Body of pancreas (tissue), 4 donors: ENCODE data around the gene C8B. TPM values are rescaled to one million over a fixed set of nuclear protein-coding genes. Genes with fewer than 3 reads are reported as not detected.

ENCODE experiments used
- ATAC-seq: fragments of 150-250 bp; one replicate; pipeline ENCODE4 v1.9.1; 2016
- DNase-seq, 4 donors: peaks; one replicate each; pipeline ENCODE4 v3.0.0-alpha.2; 2019
- H3K27ac ChIP-seq, 4 donors: fragments of 200-600 bp; sonication (generic); 1 replicate in 3 of 4; 2 replicates in 1 of 4; pipeline versions ENCODE4 v1.5.1 to v1.6.1; 2016 to 2019; ENCODE audit warnings: mild to moderate bottlenecking in 1 of 4, mixed read lengths in 1 of 4, moderate library complexity in 1 of 4
- H3K27me3 ChIP-seq, 2 donors: fragments of 200-600 bp; sonication (generic); one replicate each; pipeline ENCODE4 v1.6.0; 2016; ENCODE audit warnings: mild to moderate bottlenecking in 1 of 2
- H3K36me3 ChIP-seq, 2 donors: fragments of 200-600 bp; sonication (generic); replicated peaks in 1 of 2; 2 replicates each; pipeline ENCODE4 v1.5.1; 2016; ENCODE audit warnings: low read depth in 2 of 2; ENCODE audit not compliant: insufficient read depth in 1 of 2
- H3K4me1 ChIP-seq: fragments of 200-600 bp; sonication (generic); one replicate; pipeline ENCODE4 v1.6.0; 2016
- H3K4me3 ChIP-seq, 2 donors: fragments of 200-600 bp; sonication (generic); 1 replicate in 1 of 2; 2 replicates in 1 of 2; pipeline ENCODE4 v1.5.1; 2016 to 2019
- H3K9me3 ChIP-seq, 3 donors: fragments of 200-600 bp; sonication (generic); 1 replicate in 2 of 3; 2 replicates in 1 of 3; pipeline ENCODE4 v1.5.1; 2016
- POLR2A ChIP-seq, 3 donors: fragments of 450-650 bp; IDR thresholded peaks; one replicate each; pipeline ENCODE4 v1.6.1; 2016; ENCODE audit warnings: antibody characterized with exemption in 3 of 3, mild to moderate bottlenecking in 2 of 3
- WGBS, 2 donors: methylation state at CpG; one replicate each; pipeline ENCODE4 v1.1.5; 2017; 5-methylcytosine and 5-hydroxymethylcytosine counted together
- intact Hi-C: fragments of 100-400 bp; cut with DNase I; formaldehyde crosslinking; loops from one replicate; pipeline ENCODE4 v1.15.1; 2023
- total RNA-seq, 2 donors: library from RNA; depleted of rRNA; stranded (reverse); fragments of >200 nt; gene quantifications; one replicate each; pipeline ENCODE4 v1.1.0, GENCODE V29; 2016
- TF ChIP-seq, protein P1 (sequence below), 7 experiments: fragments of 450-650 bp in 4 of 7; fragments of 200-600 bp in 3 of 7; sonication (generic) in 3 of 7; IDR thresholded peaks; one replicate each; pipeline ENCODE4 v1.5.1; 2016 to 2019; ENCODE audit warnings: antibody characterized with exemption in 7 of 7

C8B gene
- total RNA-seq, 2 donors from 2014 or later: not detected

DNA sequence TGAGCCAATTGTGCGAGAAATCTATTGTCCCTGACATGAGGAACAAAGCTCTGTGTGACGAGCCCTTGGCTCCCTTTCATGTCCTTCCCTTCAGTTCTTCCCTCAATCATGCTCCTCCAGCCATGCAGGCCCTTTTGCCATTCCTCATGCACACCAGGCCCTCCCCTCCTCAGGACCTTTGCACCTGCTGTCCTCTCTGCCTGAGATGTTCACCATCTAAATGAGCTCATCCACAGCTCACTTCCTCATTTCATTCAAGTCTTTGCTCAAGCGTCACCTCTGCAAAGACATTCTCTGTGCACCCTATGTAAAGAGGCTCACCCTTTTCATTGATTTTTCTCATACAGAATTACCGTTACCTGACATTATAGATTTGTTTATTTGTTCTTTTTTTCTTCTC is 43.7 kb downstream of the C8B start:
- Histone ChIP-seq H3K9me3 (no peaks in the 10 kb centered on the region), H3K36me3 (no peaks in the 10 kb centered on the region), H3K4me3 (no peak overlapping the region), H3K27ac (no peak overlapping the region), H3K27me3 (no peaks in the 10 kb centered on the region), H3K4me1 (peaks cover 21% of the 10 kb centered on the region)
- WGBS, 2 donors: 86 to 88% methylated on average over 4 of the region's 4 CpGs
- ATAC-seq (no peak), DNase-seq (no peak)
- intact Hi-C loops: no loop called here
- TF ChIP-seq POLR2A (IDR thresholded peaks at IDR 0.05): no peak
- TF ChIP-seq, protein P1, sequence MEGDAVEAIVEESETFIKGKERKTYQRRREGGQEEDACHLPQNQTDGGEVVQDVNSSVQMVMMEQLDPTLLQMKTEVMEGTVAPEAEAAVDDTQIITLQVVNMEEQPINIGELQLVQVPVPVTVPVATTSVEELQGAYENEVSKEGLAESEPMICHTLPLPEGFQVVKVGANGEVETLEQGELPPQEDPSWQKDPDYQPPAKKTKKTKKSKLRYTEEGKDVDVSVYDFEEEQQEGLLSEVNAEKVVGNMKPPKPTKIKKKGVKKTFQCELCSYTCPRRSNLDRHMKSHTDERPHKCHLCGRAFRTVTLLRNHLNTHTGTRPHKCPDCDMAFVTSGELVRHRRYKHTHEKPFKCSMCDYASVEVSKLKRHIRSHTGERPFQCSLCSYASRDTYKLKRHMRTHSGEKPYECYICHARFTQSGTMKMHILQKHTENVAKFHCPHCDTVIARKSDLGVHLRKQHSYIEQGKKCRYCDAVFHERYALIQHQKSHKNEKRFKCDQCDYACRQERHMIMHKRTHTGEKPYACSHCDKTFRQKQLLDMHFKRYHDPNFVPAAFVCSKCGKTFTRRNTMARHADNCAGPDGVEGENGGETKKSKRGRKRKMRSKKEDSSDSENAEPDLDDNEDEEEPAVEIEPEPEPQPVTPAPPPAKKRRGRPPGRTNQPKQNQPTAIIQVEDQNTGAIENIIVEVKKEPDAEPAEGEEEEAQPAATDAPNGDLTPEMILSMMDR (IDR thresholded peaks at IDR 0.05): no peak

DNA sequence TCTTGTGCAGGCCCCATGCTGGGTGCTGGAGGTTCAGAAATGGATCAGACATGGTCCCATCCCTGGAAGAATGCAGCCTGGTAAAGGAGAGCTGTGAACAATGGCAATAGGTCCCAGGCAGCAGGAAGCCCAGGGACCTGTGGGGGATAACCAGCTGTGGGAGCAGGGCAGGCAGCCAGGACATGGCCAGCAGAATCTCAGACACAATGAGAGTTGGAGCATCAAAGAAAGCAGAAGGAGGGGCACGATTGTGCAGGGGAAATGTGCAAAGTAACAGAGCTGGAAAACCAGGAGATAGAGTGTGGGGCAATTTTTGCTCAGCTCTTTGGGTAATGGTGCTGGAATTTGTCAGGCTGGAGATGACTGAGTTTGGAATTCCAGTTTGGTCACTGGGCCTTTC is 44.3 kb downstream of the C8B start:
- intact Hi-C loops: no loop called here

DNA sequence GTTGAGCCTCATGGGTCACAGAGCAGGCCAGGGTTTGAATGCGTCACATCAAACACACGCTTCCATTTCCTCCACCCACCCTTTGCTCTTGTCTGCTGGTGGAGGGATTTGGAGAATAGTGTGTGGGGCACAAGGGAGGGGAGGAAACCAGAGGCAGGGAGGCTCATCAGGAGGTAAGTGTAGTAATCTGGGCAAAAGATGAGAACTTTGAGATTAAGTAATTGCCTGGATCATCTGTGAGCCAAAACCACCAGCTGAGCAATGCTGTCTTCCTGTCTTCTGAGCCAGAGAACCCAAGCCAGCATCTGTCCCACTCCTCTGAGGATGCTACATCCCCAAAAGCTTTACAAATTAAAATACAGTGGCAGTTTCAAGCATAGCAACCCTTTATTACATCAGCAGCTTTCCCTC is 45.2 kb downstream of the C8B start:
- DNase-seq: peak in 1 of 4 donors; percentile 10
- WGBS, 2 donors: 92 to 100% methylated on average over 2 of the region's 2 CpGs
- intact Hi-C loops: no loop called here
- no peak overlapping the region for H3K27ac ChIP-seq
- H3K4me3 ChIP-seq: no peak overlapping the region
- H3K36me3 ChIP-seq: no peaks in the 10 kb centered on the region
- peaks cover 31% of the 10 kb centered on the region for H3K4me1 ChIP-seq
- TF ChIP-seq, protein P1 (IDR thresholded peaks at IDR 0.05): no peak
- TF ChIP-seq POLR2A (IDR thresholded peaks at IDR 0.05): no peak
- no peaks in the 10 kb centered on the region for H3K9me3 ChIP-seq
- H3K27me3 ChIP-seq: no peaks in the 10 kb centered on the region
- ATAC-seq: no peak

More for the DNA sequence above, 44.3 kb downstream of the C8B start:
- no peak for DNase-seq
- Histone ChIP-seq H3K27me3 (no peaks in the 10 kb centered on the region), H3K27ac (no peak overlapping the region), H3K9me3 (no peaks in the 10 kb centered on the region), H3K4me1 (peaks cover 22% of the 10 kb centered on the region), H3K4me3 (no peak overlapping the region), H3K36me3 (no peaks in the 10 kb centered on the region)
- TF ChIP-seq POLR2A (IDR thresholded peaks at IDR 0.05): no peak
- TF ChIP-seq, protein P1 (IDR thresholded peaks at IDR 0.05): no peak
- no peak for ATAC-seq
- WGBS, 2 donors: 62 to 67% methylated on average over 1 of the region's 1 CpG

DNA sequence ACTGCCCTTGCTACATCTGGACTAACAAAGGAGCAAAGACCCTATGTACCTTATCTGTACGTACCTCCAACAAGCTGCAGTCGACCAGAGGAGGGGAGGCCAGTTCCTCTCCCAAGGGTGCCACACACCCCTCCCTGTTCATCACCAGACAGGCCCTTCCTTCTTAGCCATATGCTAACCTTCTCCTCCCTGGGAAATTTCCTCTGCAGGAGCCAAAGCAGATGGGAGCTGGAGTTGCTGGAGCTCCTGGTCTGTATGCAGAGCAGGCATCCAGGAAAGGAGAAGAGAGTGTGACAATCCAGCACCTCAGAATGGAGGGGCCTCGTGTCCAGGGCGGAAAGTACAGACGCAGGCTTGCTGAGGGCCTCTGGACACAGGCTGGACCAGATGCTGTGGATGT is 48.5 kb downstream of the C8B start:
- WGBS, 2 donors: 79 to 92% methylated on average over 5 of the region's 5 CpGs
- intact Hi-C loops: no loop called here

DNA sequence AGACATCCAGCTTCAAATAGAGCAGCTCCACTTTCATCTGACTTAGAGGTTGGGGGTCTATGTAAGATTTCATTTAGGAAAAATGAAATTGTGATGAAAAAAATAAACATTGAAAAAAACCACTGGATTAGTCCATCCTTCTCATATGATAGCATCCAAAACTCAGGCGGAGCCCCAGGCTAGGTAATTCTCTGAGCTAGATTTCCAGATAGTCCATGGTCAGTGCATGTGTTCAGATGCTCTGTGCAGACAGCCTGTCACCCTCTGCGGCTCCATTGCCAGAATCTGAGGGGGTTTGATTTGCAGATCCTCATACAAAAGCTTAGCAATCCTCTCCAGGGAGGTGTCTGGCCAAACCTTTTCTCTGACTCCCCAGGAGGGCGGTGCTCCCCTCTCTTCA is 49.2 kb downstream of the C8B start:
- ATAC-seq (no peak), DNase-seq (no peak)
- peaks cover 34% of the 10 kb centered on the region for H3K4me1 ChIP-seq
- H3K27me3 ChIP-seq: no peaks in the 10 kb centered on the region
- 80 to 99% methylated on average over 3 of the region's 3 CpGs for WGBS, 2 donors
- TF ChIP-seq, protein P1 (IDR thresholded peaks at IDR 0.05): no peak
- TF ChIP-seq POLR2A (IDR thresholded peaks at IDR 0.05): no peak
- no peaks in the 10 kb centered on the region for H3K9me3 ChIP-seq
- no peak overlapping the region for H3K27ac ChIP-seq
- no peaks in the 10 kb centered on the region for H3K36me3 ChIP-seq
- intact Hi-C loops: no loop called here
- no peak overlapping the region for H3K4me3 ChIP-seq

More for the DNA sequence above, 48.5 kb downstream of the C8B start:
- TF ChIP-seq POLR2A (IDR thresholded peaks at IDR 0.05): no peak
- TF ChIP-seq, protein P1 (IDR thresholded peaks at IDR 0.05): no peak
- Histone ChIP-seq H3K27me3 (no peaks in the 10 kb centered on the region), H3K4me3 (no peak overlapping the region), H3K9me3 (no peaks in the 10 kb centered on the region), H3K36me3 (no peaks in the 10 kb centered on the region), H3K4me1 (peaks cover 34% of the 10 kb centered on the region), H3K27ac (no peak overlapping the region)
- no peak for ATAC-seq
- DNase-seq: no peak
